Activated CD4-positive, alpha-beta memory T cell treated with anti-CD3 and anti-CD28 coated beads for 36 hours (primary cell): Measurements from ENCODE around the gene TYK2. TPM values are rescaled to one million over a fixed set of nuclear protein-coding genes. Genes with fewer than 3 reads are reported as not detected.
A peak's percentile ranks its signal among the peaks of the same experiment; 100 is the strongest.
"Not testable (repeated sequence)": the region's sequence is repeated elsewhere in the genome, so short reads cannot be mapped to it uniquely, and the experiment has no call there.

Experiments used
- CTCF ChIA-PET: fragments of 350-600 bp; sonication (Branson Sonifier 250); formaldehyde crosslinking; loops from one replicate; lab custom pipeline; 2021; ENCODE audit warnings: antibody characterized with exemption, inconsistent platforms; lab: Charles Lee
- POLR2A ChIA-PET: fragments of 350-600 bp; sonication (Branson Sonifier 250); formaldehyde crosslinking; loops from one replicate; lab custom pipeline; 2021; ENCODE audit warnings: antibody characterized with exemption; lab: Charles Lee
- DNase-seq: peaks from one replicate; pipeline ENCODE4 v3.0.0-alpha.2; 2020
- H3K27ac Mint-ChIP-seq: one replicate; pipeline ENCODE4 v1.8.0; 2021; ENCODE audit warnings: mixed read lengths
- H3K27me3 Mint-ChIP-seq: one replicate; pipeline ENCODE4 v1.8.0; 2021; ENCODE audit warnings: mixed read lengths
- H3K36me3 Mint-ChIP-seq: one replicate; pipeline ENCODE4 v1.8.0; 2021; ENCODE audit warnings: mixed read lengths
- H3K4me1 Mint-ChIP-seq: one replicate; pipeline ENCODE4 v1.8.0; 2021; ENCODE audit warnings: low read depth, mixed read lengths
- H3K4me3 Mint-ChIP-seq: one replicate; pipeline ENCODE4 v1.8.0; 2021; ENCODE audit warnings: mild to moderate bottlenecking, mixed read lengths
- H3K9me3 Mint-ChIP-seq: one replicate; pipeline ENCODE4 v1.8.0; 2021; ENCODE audit warnings: mixed read lengths
- intact Hi-C: fragments of 100-400 bp; cut with micrococcal nuclease; formaldehyde crosslinking; loops from one replicate; pipeline ENCODE4 v1.15.1; 2023
- total RNA-seq, 2 experiments: library from RNA; stranded (reverse); gene quantifications; one replicate each; pipeline ENCODE4 v1.2.3, GENCODE V29; 2021

TYK2 gene
- total RNA-seq, 2 experiments from 2014 or later = 168 to 186 TPM

GRCh38 chr19:10419200-10419645 is 38.9 kb upstream of the TYK2 start:
- Mint-ChIP-seq H3K27ac (peak overlapping the region; percentile 47), H3K4me3 (peak overlapping the region; percentile 71), H3K9me3 (no peaks in the 10 kb centered on the region), H3K27me3 (peaks cover 49% of the 10 kb centered on the region), H3K4me1 (peaks cover 54% of the 10 kb centered on the region), H3K36me3 (peaks cover 3% of the 10 kb centered on the region)
- CTCF ChIA-PET = interaction anchor here (20.8 to 27.2 kb wide), 2 partner anchors 6 to 10 kb away, joined by 836 read pairs; partner anchors contain the start of genes CDC37 and PDE4A
- intact Hi-C loops = loop anchor here (1.0 kb wide), 1 partner anchor 17 kb away; no protein-coding TSS in a partner anchor
- DNase-seq = no peak
- POLR2A ChIA-PET = interaction anchor here (0.6 to 2.4 kb wide), 2 partner anchors 9 to 11 kb away, joined by 3 to 9 read pairs; no protein-coding TSS in a partner anchor

DNA sequence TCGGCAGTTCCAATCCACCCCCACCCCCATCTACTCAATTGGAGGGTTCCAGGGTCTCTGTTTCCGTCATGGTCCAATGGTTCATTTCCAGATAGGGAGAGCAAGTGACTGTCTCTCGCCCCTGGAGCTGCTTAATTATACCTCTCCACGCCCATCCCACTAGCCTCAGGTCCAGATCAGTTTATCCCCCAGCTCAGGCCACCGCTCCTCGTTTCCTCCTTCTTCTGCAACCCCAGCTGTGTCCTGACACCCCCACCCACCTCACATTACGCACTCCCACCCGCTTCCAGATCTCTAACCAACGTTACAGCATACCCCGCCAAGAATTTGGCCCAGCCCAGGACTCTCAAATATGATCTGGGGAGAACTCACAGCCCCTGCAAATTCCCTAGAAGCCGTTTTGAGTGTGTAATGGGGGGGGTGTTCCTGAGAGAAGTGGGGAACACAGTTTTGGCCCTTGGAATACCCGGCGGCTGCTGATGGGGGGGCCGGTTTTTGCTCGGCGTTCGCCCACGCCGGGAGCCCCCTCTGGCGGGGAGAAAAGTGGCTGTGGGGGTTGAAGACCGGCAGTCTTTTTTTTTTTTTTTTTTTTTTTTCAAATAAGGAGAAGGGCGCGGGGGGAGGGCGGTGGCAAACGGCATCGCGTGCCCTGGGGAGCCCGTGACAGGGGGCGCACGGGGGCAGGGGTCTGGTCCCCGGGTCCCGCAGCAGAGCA is 38.3 kb upstream of the TYK2 start:
- peaks cover 48% of the 10 kb centered on the region for H3K4me1 Mint-ChIP-seq

DNA sequence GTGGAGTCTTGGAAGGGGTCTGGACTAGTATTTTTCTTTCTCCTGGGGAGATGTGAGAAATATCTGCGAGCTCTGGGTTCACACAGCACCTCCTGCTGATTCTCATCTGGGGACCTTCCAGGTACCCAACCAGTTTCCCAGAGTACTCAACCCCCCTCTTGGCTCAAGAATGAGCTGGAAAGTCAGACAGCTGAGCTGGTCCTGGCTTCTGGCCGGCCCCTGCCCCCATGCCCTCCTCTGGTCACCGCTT is 37.8 kb upstream of the TYK2 start:
- Mint-ChIP-seq H3K27me3 (peaks cover 43% of the 10 kb centered on the region), H3K4me1 (peaks cover 46% of the 10 kb centered on the region), H3K27ac (peak overlapping the region; percentile 66), H3K4me3 (peak overlapping the region; percentile 17), H3K9me3 (no peaks in the 10 kb centered on the region), H3K36me3 (peaks cover 3% of the 10 kb centered on the region)
- CTCF ChIA-PET = interaction anchor here (1.3 to 27.2 kb wide), 7 partner anchors 7 to 158 kb away, joined by 5 to 836 read pairs (median 16); partner anchors contain the start of genes CDC37, ICAM1, ICAM5 and PDE4A
- intact Hi-C loops = no loop called here
- no peak for DNase-seq
- POLR2A ChIA-PET = interaction anchor here (0.8 to 3.0 kb wide), 3 partner anchors 9 to 14 kb away, joined by 3 to 22 read pairs (median 9); partner anchors contain the start of gene CDC37

More for the DNA sequence above, 38.3 kb upstream of the TYK2 start:
- peak overlapping the region; percentile 66 for H3K27ac Mint-ChIP-seq
- intact Hi-C loops = loop anchor here (1.0 kb wide), 1 partner anchor 18 kb away; no protein-coding TSS in a partner anchor
- H3K27me3 Mint-ChIP-seq = peaks cover 47% of the 10 kb centered on the region
- CTCF ChIA-PET = interaction anchor here (1.3 to 27.2 kb wide), 6 partner anchors 7 to 158 kb away, joined by 5 to 836 read pairs (median 19); partner anchors contain the start of genes CDC37, ICAM1 and PDE4A
- POLR2A ChIA-PET = interaction anchor here (0.6 to 3.0 kb wide), 3 partner anchors 10 to 14 kb away, joined by 3 to 22 read pairs (median 9); partner anchors contain the start of gene CDC37
- H3K4me3 Mint-ChIP-seq = peak overlapping the region; percentile 17
- H3K9me3 Mint-ChIP-seq = no peaks in the 10 kb centered on the region
- DNase-seq = no peak
- peaks cover 3% of the 10 kb centered on the region for H3K36me3 Mint-ChIP-seq

- no peak overlapping the region for H3K27ac Mint-ChIP-seq
- ChIA-PET POLR2A (interaction anchor here (0.6 to 3.0 kb wide), 4 partner anchors 8 to 158 kb away, joined by 3 to 22 read pairs (median 6); partner anchors contain the start of gene CDC37), CTCF (interaction anchor here (0.6 to 27.2 kb wide), 12 partner anchors 8 to 1146 kb away, joined by 3 to 836 read pairs (median 6); partner anchors contain the start of genes CDC37, ICAM1, ICAM5 and PDE4A)
These were observed 37.3 kb upstream of the TYK2 start for GRCh38 chr19:10417541-10418234.

DNA sequence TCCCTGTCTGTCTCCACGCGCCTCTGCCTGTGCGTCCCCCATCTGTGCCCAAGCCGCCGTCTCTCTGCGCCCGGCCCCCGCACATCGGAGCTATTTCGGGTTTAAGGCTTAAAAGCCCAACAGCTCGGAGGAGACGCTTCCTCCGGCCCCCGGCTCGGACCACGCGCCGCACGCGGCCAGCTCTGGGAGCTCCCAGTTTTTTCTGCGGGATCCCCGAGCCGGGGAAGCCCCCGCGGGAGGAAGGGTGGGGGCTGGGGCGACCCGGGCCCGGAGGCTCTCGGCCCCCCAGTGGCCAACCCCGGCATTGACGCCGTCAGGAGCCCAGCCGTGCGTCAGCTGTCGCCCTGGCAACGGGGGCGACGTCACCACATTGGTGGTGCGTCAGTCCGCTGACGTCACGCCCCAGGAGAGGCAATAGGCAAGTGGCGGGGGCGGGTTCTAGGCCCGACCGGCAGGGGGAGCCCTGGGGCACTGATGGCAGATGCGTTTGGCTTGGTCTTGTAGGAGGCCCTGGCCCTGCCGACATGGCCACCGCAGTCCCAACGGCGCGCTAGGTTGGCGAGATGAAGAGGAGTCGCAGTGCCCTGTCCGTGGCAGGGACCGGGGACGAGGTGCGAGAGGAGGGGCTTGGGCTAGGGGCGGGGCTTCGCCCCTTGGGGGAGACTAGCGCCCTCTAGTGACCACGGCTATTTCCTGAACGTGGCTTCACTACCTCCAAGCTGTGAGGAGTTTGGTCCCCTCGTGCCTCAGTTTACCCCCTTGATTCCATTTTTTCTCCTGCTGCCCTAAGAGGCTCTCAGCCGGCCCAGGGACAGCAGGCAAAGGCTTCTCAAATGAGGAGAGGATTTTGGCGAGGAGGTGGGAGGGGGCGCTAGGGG is 36.2 kb upstream of the TYK2 start:
- H3K4me1 Mint-ChIP-seq = peaks cover 51% of the 10 kb centered on the region
- peaks cover 35% of the 10 kb centered on the region for H3K27me3 Mint-ChIP-seq
- intact Hi-C loops = loop anchor here (1.0 to 2.0 kb wide), 5 partner anchors 8 to 150 kb away; partner anchors contain the start of genes CDC37, KRI1 and TYK2
- POLR2A ChIA-PET = interaction anchor here (0.6 to 3.0 kb wide), 5 partner anchors 8 to 157 kb away, joined by 3 to 22 read pairs (median 4); partner anchors contain the start of genes CDC37 and TYK2
- peak overlapping the region; percentile 73 for H3K4me3 Mint-ChIP-seq
- H3K27ac Mint-ChIP-seq = peak overlapping the region; percentile 86
- peak; percentile 96 for DNase-seq
- peaks cover 3% of the 10 kb centered on the region for H3K36me3 Mint-ChIP-seq
- H3K9me3 Mint-ChIP-seq = no peaks in the 10 kb centered on the region
- CTCF ChIA-PET = interaction anchor here (0.6 to 27.2 kb wide), 21 partner anchors 8 to 1147 kb away, joined by 3 to 836 read pairs (median 4); partner anchors contain the start of genes CDC37, DNMT1, ICAM1 and ICAM5

More at GRCh38 chr19:10417541-10418234, 37.3 kb upstream of the TYK2 start:
- Mint-ChIP-seq H3K4me1 (peaks cover 47% of the 10 kb centered on the region), H3K9me3 (no peaks in the 10 kb centered on the region), H3K27me3 (peaks cover 43% of the 10 kb centered on the region), H3K4me3 (peak overlapping the region; percentile 17), H3K36me3 (peaks cover 3% of the 10 kb centered on the region)
- no peak for DNase-seq
- intact Hi-C loops = loop anchor here (2.0 kb wide), 2 partner anchors 37 to 149 kb away; partner anchors contain the start of genes KRI1 and TYK2

- Mint-ChIP-seq H3K4me1 (peaks cover 49% of the 10 kb centered on the region), H3K27me3 (peaks cover 30% of the 10 kb centered on the region), H3K9me3 (no peaks in the 10 kb centered on the region), H3K36me3 (peaks cover 3% of the 10 kb centered on the region), H3K4me3 (peak overlapping the region; percentile 73), H3K27ac (no peak overlapping the region)
- no peak for DNase-seq
- intact Hi-C loops = loop anchor here (1.0 to 2.0 kb wide), 5 partner anchors 8 to 151 kb away; partner anchors contain the start of genes CDC37, KRI1 and TYK2
- POLR2A ChIA-PET = interaction anchor here (0.8 to 3.0 kb wide), 4 partner anchors 8 to 36 kb away, joined by 4 to 22 read pairs (median 4); partner anchors contain the start of genes CDC37 and TYK2
- CTCF ChIA-PET = interaction anchor here (0.7 to 27.2 kb wide), 19 partner anchors 7 to 221 kb away, joined by 3 to 836 read pairs (median 4); partner anchors contain the start of genes CDC37, DNMT1, ICAM1 and ICAM5
These were observed 35.7 kb upstream of the TYK2 start for GRCh38 chr19:10416083-10416379.

DNA sequence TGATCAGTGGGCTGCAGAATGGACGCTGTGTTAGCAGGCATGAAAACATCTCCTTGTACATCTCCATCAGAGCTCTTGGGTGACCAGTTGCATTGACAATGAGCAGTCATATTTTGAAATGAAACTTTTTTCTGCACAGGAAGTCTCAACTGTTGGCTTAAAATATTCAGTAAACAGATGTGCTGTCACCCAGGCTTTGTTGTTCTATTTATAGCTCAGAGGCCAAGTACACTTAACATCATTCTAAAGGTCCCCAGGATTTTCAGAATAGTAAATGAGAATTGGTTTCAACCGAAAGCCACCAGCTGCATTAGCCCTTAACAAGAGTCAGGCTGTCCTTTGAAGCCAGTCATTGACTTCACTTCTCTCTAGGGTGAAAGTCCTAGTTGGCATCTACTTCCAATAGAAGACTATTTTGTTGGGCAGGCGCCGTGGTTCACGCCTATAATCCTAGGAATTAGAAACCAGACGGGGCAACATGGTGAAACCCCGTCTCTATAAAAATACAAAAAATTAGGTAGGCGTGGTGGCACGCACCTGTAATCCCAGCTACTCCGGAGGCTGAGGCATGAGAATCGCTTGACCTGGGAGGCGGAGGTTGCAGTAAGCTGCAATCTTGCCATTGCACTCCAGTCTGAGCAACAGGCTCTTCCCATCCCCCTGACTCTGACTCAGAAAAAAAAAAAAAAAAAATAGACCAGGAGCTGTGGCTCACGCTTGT is 32.0 kb upstream of the TYK2 start:
- Mint-ChIP-seq H3K4me1 (peaks cover 53% of the 10 kb centered on the region), H3K27ac (peak overlapping the region; percentile 85)

DNA sequence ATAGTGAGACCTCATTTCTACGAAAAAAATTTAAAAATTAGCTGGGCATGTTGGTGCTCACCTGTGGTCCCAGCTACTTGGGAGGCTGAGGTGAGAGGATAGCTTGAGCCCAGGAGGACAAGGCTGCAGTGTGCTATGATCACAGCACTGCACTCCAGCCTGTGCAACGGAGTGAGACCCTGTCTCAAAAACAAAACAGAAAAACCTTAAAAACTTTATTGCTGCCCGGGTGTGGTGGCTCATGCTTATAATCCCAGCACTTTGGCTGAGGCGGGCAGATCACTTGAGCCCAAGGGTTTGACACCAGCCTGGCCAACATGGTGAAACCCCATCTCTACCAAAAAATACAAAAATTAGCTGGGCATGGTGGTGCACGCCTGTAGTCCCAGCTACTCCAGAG is 30.9 kb upstream of the TYK2 start:
- H3K9me3 Mint-ChIP-seq, H3K36me3 Mint-ChIP-seq, H3K27me3 Mint-ChIP-seq, DNase-seq, H3K4me3 Mint-ChIP-seq: not testable (repeated sequence)
- peaks cover 62% of the 10 kb centered on the region for H3K4me1 Mint-ChIP-seq
- ChIA-PET CTCF (interaction anchor here (0.9 to 20.8 kb wide), 4 partner anchors 14 to 152 kb away, joined by 3 to 836 read pairs (median 8); partner anchors contain the start of gene PDE4A), POLR2A (interaction anchor here (2.2 kb wide), 1 partner anchor 14 kb away, joined by 5 read pairs; no protein-coding TSS in a partner anchor)
- intact Hi-C loops = loop anchor here (5.0 kb wide), 1 partner anchor 241 kb away; the partner anchor contains the start of gene ILF3
- H3K27ac Mint-ChIP-seq = peak overlapping the region; percentile 85

More for the DNA sequence above, 32.0 kb upstream of the TYK2 start:
- Mint-ChIP-seq H3K9me3 (no peaks in the 10 kb centered on the region), H3K27me3 (peaks cover 6% of the 10 kb centered on the region), H3K36me3 (peaks cover 3% of the 10 kb centered on the region), H3K4me3 (peak overlapping the region; percentile 35)
- CTCF ChIA-PET = interaction anchor here (0.7 to 27.2 kb wide), 8 partner anchors 3 to 305 kb away, joined by 3 to 836 read pairs (median 4); partner anchors contain the start of genes CDC37, DNM2 and PDE4A
- peak; percentile 38 for DNase-seq
- intact Hi-C loops = loop anchor here (1.0 to 5.0 kb wide), 2 partner anchors 16 to 240 kb away; partner anchors contain the start of gene ILF3
- POLR2A ChIA-PET = interaction anchor here (0.6 to 2.2 kb wide), 4 partner anchors 9 to 153 kb away, joined by 3 to 5 read pairs (median 4); partner anchors contain the start of genes CDC37 and KRI1

- DNase-seq = peak; percentile 86
- no peaks in the 10 kb centered on the region for H3K36me3 Mint-ChIP-seq
- peak overlapping the region; percentile 87 for H3K27ac Mint-ChIP-seq
- intact Hi-C loops = loop anchor here (1.0 to 2.0 kb wide), 3 partner anchors 8 to 304 kb away; no protein-coding TSS in a partner anchor
- peaks cover 73% of the 10 kb centered on the region for H3K4me1 Mint-ChIP-seq
- peak overlapping the region; percentile 30 for H3K4me3 Mint-ChIP-seq
- H3K27me3 Mint-ChIP-seq = no peaks in the 10 kb centered on the region
- POLR2A ChIA-PET = interaction anchor here (0.6 to 1.6 kb wide), 5 partner anchors 8 to 137 kb away, joined by 3 to 5 read pairs (median 4); partner anchors contain the start of gene ICAM1
- no peaks in the 10 kb centered on the region for H3K9me3 Mint-ChIP-seq
- CTCF ChIA-PET = interaction anchor here (1.0 to 20.8 kb wide), 4 partner anchors 17 to 150 kb away, joined by 3 to 836 read pairs (median 4); partner anchors contain the start of gene PDE4A
These were observed 28.3 kb upstream of the TYK2 start for GRCh38 chr19:10408511-10409283.
